HPDE6-E6E7 (cell line): Measurements from ENCODE around the gene CDC42EP5.

ENCODE experiments used
- DNase-seq: peaks from one replicate; pipeline ENCODE4 v3.0.0; 2011; ENCODE audit warnings: missing footprints; ENCODE audit errors: extremely low spot score

Gene CDC42EP5

DNA sequence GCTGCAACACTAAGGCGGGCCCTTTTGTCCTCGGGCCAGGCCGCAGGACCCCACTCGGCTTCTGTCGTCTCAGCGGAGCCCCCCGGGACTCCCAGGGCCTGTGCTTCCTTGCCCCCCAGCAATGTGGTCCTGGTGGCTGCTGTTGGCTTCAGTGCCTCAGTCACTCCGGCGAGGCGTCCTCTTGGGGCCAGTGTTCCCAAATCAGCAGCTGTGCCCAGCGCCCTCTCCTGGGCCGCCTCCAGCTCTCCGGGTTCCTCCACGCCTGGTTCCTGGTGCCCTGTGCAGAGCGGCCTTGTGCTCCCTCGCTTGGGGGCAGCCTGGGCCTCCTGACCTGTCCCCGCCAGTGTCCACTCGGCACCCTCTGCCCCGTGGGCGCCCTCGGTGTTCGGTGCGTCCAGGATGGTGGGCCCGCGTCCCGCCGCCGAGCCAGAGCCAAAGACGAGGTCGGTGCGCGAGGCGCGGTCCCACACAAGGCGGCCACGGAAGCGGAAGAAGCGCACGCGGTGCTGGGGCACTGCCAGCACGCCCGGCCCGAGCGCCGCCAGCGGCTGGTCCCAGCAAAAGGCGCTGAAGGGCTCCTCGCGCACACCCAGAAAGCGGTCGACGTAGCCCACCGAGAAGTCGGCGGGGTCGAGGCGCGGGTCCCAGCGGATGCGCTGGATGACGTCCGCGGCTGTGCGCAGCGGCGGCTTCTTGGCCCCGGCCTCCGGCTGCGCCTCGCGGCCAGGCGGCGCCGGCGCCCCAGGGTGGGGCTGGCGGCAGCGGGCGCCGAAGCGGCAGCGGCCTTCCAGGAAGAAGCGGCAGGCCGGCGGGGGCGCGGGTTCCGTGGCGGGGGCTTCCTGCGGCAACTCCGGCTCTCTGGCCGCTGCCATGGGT, 10.2 kb downstream of the CDC42EP5 start:
- no peak for DNase-seq

DNA sequence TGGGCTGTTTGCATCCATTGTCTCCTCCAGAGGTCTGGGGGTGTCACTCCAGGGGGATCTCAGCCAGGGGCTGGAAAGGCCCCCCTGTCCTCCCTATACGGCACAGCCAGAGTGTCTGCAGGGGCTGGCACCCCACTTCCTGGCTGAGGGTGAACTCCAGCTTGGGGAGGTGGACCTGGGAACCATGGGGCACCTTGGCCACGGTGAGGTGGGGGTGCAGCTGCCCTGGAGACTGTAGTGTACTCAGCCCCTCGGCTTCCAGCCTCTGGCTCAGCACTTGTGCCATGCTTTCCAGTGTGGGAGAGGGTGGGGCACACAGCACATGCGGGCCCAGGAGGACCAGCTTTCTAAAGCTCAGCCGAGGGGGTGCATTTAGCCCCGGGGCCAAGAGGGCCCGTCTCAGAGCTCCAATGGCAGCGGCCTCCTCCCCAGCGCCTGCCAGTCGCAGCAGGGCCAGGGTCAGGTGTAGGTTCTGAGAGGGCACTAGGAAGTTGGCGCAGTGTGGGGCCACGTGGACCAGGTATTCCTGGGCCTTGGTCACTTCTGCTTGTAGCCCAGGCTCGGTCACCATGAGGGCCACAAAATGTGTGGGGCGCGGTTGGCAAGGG, 10.9 kb downstream of the CDC42EP5 start:
- DNase-seq, result no peak

DNA sequence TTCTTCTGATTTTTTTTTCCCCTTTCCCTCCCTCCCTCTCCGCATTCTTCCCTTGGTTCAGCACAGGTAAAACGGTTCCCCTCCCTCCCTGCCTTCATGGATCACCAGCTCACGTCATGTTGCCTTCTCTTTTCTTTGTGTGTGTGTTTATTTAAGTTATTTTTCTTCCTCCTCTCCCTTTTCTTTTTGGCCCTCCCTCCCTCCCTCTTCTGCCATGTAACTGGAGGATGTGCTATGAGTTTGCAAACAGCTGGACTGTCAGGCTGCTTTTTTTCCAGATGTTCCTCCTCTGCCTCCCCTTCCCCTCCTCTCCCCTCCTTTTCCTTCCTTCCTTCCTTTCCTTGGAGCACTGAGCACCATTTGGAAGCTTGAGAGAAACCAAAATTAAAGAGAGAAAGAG, 11.5 kb downstream of the CDC42EP5 start:
- DNase-seq, result no peak

GRCh38 chr19:54461210-54461609, 11.9 kb downstream of the CDC42EP5 start:
- DNase-seq, result no peak

GRCh38 chr19:54460230-54461005, 12.7 kb downstream of the CDC42EP5 start:
- no peak for DNase-seq

- DNase-seq, result no peak
These were observed 13.5 kb downstream of the CDC42EP5 start for GRCh38 chr19:54459282-54460229.

GRCh38 chr19:54458648-54459281, 14.3 kb downstream of the CDC42EP5 start:
- no peak for DNase-seq

DNA sequence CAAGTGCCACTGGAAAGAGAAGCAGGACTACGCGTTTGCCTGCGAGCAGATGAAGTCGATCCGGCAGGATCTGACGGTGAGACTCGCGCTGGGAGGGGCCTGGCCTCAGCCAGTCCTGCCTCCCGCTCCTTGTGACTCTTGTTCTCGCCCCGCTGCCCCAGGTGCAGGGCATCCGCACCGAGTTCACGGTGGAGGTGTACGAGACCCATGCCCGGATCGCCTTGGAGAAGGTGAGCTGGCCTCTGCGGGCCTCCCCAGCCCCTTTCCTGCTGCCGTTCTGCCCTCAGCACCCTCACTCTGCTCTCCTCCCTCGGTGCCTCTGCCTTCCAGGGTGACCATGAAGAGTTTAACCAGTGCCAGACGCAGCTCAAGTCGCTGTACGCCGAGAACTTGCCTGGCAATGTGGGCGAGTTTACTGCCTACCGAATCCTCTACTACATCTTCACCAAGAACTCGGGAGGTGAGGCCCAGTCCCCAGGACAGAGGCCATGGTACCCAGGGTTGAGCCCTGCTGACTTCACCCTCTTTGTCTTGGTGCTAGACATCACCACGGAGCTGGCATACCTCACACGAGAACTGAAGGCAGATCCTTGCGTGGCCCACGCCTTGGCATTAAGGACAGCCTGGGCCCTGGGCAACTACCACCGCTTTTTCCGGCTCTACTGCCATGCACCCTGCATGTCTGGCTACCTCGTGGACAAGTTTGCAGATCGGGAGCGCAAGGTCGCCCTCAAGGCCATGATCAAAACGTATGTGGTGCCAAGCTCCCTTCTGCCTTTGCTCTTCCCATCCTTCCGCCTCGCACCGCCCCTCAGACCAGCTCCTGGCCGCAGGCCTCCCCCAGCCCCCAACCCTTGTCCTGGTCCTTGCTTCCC, 15.1 kb downstream of the CDC42EP5 start:
- DNase-seq, result no peak

DNA sequence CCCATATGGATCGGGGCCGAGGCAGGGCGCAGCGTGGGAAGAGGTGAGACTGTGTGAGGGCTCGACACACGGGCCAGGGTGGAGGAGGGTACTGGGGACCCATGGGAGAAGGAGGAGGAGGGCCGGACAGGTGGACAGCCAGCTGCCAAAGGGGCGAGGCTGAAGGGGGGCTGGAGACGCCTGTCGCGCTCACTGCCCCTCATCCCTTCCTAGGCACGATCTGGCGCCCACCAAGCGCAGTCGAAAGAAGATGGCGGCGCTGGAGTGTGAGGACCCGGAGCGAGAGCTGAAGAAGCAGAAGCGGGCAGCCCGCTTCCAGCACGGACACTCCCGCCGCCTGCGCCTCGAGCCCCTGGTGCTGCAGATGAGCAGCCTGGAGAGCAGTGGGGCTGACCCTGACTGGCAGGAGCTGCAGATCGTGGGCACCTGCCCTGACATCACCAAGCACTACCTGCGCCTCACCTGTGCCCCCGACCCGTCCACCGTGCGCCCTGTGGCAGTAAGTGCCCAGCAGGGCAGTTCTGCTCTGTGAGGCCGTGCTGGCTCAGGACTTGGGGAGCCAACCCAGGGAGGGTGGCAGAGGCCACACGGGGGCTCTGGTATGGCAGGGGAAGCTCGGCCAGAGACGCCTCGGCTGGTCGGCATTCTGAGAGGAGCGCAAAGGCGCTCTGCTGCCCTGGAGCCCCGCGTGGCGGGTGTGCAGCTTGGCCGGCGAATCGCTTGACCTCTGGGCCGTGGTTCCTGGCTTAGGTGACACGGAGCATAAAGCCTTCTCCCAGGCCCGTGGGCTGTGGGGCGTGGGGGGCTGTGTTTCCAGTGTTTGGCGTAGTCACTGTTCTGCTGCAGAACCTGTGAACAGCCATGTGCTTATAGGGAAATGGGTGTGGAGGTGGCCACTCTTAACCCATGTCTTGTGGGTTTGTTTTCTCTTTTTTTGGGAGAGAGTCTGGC, 16.4 kb downstream of the CDC42EP5 start:
- DNase-seq, result no peak

- no peak for DNase-seq
These were observed 17.2 kb downstream of the CDC42EP5 start for GRCh38 chr19:54455786-54456422.

DNA sequence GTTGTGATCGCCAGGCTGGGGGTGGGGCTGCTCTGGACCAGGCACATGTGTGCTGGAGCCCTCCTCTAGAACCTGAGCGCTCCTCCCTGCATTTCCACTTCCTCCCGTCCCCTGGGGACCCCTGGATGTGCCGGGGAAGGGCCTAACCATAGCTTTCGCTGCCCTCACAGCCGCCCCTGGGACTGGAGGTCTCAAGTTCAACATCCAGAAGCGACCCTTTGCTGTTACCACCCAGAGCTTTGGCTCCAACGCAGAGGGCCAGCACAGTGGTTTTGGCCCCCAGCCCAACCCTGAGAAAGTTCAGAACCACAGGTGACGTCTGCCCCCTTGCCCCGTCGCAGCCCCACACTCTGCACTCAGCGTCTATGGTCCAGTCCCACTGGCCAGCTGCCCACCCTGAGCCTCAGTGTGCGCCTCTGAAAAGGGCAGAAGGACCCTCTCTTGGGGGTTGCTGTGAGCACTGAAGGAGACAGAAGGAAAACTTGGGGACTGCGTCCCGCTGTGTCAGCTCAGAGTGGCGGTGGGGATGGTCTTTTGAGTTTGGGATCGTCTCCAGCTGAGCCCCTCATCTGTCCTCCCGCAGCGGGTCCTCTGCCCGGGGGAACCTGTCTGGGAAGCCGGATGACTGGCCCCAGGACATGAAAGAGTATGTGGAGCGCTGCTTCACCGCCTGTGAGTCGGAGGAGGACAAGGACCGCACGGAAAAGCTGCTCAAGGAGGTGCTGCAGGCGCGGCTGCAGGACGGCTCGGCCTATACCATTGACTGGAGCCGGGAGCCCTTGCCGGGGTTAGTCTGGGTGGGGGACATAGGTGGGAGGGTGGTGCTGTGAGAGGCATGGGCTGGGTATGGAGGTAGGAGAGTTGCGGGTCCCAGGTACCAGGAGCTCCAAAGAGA, 18.1 kb downstream of the CDC42EP5 start:
- no peak for DNase-seq

DNA sequence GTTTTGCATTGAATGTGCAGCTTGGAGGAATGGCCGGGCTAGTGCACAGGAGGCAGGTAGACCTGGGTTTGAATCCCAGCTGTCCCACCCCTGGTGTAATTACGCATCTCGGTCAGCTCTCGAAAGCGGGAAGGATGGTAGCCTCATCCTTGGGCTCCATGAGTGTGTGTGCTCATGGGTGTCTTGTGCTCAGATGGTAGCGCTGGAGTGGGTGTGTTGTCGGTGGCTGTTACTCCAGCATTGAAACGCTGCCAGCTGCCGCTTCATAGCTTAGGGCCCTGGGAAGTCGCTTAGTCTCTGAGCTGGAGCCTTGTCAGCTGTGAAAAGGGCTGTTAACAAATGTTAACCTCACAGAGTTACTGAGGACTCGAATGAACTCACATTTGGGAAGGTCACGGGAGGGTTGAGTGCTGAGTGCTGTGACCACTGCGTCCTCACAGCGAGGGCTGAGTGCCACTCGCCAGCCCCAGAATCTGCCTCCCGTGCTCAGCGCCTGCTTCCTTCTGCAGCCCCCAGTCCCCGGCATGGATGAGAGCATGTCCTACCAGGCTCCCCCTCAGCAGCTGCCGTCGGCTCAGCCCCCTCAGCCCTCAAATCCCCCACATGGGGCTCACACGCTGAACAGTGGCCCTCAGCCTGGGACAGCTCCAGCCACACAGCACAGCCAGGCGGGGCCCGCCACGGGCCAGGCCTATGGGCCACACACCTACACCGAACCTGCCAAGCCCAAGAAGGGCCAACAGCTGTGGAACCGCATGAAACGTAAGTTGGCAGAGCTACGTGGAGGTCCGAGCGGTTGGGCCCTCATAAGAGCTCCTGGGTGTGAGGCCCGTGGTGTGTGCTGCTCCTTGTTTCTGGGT, 18.9 kb downstream of the CDC42EP5 start:
- no peak for DNase-seq

GRCh38 chr19:54452626-54453025, 20.5 kb downstream of the CDC42EP5 start:
- no peak for DNase-seq

DNA sequence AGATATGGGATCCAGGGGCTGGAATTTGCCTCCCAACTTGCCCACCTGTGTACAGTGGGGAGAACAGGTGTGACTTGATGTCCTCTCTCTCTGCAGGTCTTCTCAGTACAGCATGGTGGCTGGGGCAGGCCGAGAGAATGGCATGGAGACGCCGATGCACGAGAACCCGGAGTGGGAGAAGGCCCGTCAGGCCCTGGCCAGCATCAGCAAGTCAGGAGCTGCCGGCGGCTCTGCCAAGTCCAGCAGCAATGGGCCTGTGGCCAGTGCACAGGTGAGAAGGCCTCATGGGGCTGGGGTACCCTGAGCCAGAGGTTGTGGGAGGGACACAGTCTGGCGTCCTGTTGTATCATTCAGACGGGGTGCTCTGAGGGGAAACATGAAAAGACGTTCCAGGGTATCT, 21.1 kb downstream of the CDC42EP5 start:
- DNase-seq, result no peak

GRCh38 chr19:54451331-54451871, 21.7 kb downstream of the CDC42EP5 start:
- DNase-seq, result no peak

- no peak for DNase-seq
These were observed 23.4 kb downstream of the CDC42EP5 start for GRCh38 chr19:54449701-54450069.
